ENCODE results near the gene RHOBTB3. TPM values are rescaled to one million over a fixed set of nuclear protein-coding genes. Genes with fewer than 3 reads are reported as not detected.

Gene RHOBTB3
- total and polyA plus RNA-seq, 9 donors: 52.8 to 221 (median 180) TPM

DNA sequence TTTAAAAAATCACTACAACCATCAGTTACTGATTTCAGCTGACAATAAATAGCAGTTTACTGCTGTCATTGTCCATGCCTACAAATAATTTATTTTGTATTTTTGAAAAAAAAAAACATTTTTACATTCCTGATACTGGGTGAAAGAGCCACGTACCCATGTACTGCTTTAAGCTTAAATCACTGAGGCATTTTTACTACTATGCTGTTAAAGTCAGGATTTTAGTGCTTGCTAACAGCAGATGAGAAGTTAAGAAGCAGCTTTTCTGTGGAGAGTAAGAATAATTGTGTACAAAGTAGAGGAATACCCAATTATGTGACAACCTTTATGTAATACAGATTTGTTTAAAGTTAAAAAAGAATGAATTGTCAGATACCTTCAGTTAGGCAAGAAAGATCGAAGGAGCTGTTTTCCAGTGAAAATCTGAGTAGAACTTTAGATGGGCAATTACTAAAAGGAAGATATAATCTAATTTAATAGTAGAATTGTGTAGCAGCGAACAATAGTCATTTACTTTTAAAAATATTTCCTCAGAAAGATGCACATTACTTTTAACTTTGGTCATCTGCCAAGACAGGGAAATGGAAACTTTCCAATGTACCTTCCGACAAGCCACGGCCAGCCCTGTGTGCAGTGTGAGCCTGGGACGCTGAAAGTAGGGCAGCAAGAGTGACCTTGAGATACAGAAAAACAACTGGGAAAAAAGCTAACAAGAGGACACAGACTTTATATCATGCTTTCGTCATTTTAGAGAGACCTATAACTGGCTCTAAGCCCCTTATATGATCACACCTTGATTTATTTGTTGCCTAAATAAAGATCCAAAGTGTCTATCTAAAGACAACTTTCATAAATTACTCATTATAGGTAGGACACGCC lies 39.9 kb downstream of the RHOBTB3 start:
- 16 to 23% (median 17%) methylated on average over 8 of the region's 8 CpGs for WGBS, 3 donors
- H3K4me1 ChIP-seq (ENCODE audit: insufficient read depth): peaks cover 3% of the 10 kb centered on the region
- H3K9me3 ChIP-seq: no peaks in the 10 kb centered on the region
- TF ChIP-seq, protein P1, sequence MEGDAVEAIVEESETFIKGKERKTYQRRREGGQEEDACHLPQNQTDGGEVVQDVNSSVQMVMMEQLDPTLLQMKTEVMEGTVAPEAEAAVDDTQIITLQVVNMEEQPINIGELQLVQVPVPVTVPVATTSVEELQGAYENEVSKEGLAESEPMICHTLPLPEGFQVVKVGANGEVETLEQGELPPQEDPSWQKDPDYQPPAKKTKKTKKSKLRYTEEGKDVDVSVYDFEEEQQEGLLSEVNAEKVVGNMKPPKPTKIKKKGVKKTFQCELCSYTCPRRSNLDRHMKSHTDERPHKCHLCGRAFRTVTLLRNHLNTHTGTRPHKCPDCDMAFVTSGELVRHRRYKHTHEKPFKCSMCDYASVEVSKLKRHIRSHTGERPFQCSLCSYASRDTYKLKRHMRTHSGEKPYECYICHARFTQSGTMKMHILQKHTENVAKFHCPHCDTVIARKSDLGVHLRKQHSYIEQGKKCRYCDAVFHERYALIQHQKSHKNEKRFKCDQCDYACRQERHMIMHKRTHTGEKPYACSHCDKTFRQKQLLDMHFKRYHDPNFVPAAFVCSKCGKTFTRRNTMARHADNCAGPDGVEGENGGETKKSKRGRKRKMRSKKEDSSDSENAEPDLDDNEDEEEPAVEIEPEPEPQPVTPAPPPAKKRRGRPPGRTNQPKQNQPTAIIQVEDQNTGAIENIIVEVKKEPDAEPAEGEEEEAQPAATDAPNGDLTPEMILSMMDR (IDR thresholded peaks at IDR 0.05): no peak
- TF ChIP-seq POLR2A (IDR thresholded peaks at IDR 0.05): no peak
- TF ChIP-seq EP300 (IDR thresholded peaks at IDR 0.05): no peak
- H3K36me3 ChIP-seq: no peaks in the 10 kb centered on the region
- H3K27me3 ChIP-seq: no peaks in the 10 kb centered on the region
- peak overlapping the region in 1 of 2 donors; percentile 54 for H3K27ac ChIP-seq
- intact Hi-C loops (cut with DNase I): no loop called here
- DNase-seq: peak; percentile 59 to 72 (median 67)
- no peak overlapping the region for H3K4me3 ChIP-seq

DNA sequence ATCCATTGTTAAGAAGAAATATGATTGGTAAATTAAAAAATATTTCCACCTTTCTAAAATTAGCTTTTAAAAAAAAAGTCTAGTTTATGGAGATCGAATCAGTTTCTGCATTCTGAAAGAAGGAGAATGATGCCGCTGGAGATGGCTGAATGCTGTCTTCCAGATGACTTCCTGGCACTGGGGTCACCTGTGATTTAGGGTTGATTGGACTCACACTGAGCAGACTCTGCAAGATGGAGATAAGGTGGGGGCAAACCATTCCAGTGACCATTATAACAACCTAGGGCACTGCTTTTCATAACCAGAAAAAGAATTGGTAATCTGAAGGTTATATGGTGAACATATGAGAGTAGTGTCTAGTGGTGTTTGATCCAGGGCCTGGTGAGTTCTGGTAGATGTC lies 40.8 kb downstream of the RHOBTB3 start:
- no peaks in the 10 kb centered on the region for H3K9me3 ChIP-seq
- H3K27me3 ChIP-seq: no peaks in the 10 kb centered on the region
- H3K4me3 ChIP-seq: no peak overlapping the region
- no peaks in the 10 kb centered on the region for H3K36me3 ChIP-seq
- H3K27ac ChIP-seq: peak overlapping the region in 1 of 2 donors; percentile 54
- WGBS, 3 donors: 82 to 90% (median 89%) methylated on average over 2 of the region's 2 CpGs
- no peak for DNase-seq
- H3K4me1 ChIP-seq (ENCODE audit: insufficient read depth): peaks cover 3% of the 10 kb centered on the region
- TF ChIP-seq EP300 (IDR thresholded peaks at IDR 0.05): no peak
- TF ChIP-seq, protein P1 (IDR thresholded peaks at IDR 0.05): no peak
- TF ChIP-seq POLR2A (IDR thresholded peaks at IDR 0.05): no peak
- intact Hi-C loops (cut with DNase I): no loop called here

DNA sequence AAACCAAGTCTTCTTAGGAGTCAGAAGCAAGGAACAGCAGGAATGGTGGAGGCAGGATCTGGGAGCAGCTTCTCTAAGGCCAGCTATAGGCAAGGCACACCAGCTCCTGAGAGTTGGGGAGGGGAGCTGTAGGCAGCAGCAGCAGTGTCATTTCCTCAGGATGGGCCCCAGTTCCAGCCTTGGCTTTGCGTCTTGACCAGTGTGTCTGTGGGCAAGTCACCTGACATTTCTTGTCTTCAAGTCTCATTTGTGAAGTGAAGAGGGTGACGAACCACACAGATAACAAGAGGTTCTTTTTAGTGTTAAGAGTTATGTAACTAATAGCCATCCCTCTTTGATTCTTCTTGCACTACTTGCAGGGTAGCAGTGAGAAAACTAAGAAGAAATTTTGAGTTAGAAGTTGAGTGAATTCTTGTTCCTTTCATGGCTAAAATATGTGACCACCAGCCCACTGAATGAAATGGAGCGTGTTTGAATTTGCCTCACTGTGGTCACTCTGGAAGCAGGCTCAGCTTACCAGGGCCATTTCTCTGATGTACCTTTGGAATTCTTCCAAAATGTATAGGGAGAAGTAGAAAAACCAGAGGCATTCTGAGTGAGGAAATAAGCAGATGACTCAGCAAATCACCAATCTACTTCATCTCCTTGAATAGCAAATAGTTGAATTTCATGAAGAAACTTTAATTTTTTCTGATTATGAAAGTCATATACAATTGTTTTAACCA lies 42.4 kb downstream of the RHOBTB3 start:
- Histone ChIP-seq H3K27ac (peak overlapping the region in 1 of 2 donors; percentile 21), H3K36me3 (no peaks in the 10 kb centered on the region), H3K27me3 (no peaks in the 10 kb centered on the region), H3K4me1 (ENCODE audit: insufficient read depth) (peaks cover 6% of the 10 kb centered on the region), H3K4me3 (no peak overlapping the region), H3K9me3 (no peaks in the 10 kb centered on the region)
- WGBS, 3 donors: 90 to 94% (median 92%) methylated on average over 3 of the region's 3 CpGs
- intact Hi-C loops (cut with DNase I): no loop called here
- TF ChIP-seq, protein P1 (IDR thresholded peaks at IDR 0.05): no peak
- no peak for TF ChIP-seq EP300 (IDR thresholded peaks at IDR 0.05)
- no peak for TF ChIP-seq POLR2A (IDR thresholded peaks at IDR 0.05)
- DNase-seq: no peak

DNA sequence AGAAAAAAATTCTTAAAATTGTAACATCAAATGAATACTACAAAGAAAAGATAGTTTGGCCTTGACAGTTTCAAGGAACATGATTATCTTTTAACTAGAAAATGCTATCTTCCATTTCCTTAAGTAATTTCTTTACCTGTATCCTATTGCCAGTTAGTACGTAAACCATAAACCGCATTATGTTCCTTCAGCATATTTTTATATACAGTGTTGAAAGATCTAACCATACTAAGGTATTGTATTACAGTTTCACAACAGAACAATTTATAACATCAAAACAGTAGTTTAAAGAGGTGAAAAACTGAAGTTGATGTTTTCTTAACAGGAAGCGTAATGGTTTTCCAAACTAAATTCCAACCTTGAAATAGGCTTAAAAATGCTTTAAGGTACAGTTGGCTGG lies 46.3 kb downstream of the RHOBTB3 start:
- no peaks in the 10 kb centered on the region for H3K27me3 ChIP-seq
- no peaks in the 10 kb centered on the region for H3K9me3 ChIP-seq
- no peak overlapping the region for H3K4me3 ChIP-seq
- no peaks in the 10 kb centered on the region for H3K36me3 ChIP-seq
- WGBS, 3 donors: 86 to 98% (median 92%) methylated on average over 3 of the region's 3 CpGs
- DNase-seq: no peak
- intact Hi-C loops (cut with DNase I): loop anchor here in 2 of 4 donors (5.0 kb wide), 2 partner anchors 70 to 130 kb away; partner anchors contain the start of gene RFESD (in 1 of the 2)
- H3K4me1 ChIP-seq (ENCODE audit: insufficient read depth): peaks cover 15% of the 10 kb centered on the region
- TF ChIP-seq POLR2A (IDR thresholded peaks at IDR 0.05) (no peak), EP300 (IDR thresholded peaks at IDR 0.05) (no peak)
- TF ChIP-seq, protein P1 (IDR thresholded peaks at IDR 0.05): no peak
- H3K27ac ChIP-seq: no peak overlapping the region
